H9 (cell line): ENCODE data around the gene BTNL8. TPM values are rescaled to one million over a fixed set of nuclear protein-coding genes. Genes with fewer than 3 reads are reported as not detected.

Source experiments
- DNase-seq: peaks from one replicate; pipeline ENCODE4 v3.0.0-alpha.2; 2017
- H2AFZ ChIP-seq: one replicate; pipeline ENCODE4 v1.6.1; 2013; ENCODE audit warnings: mild to moderate bottlenecking, low read length, control low read depth, moderate library complexity
- H2AK5ac ChIP-seq: 2 replicates; pipeline ENCODE4 v1.6.1; 2013; ENCODE audit warnings: low read length, control low read depth, mixed read lengths; ENCODE audit not compliant: insufficient read length
- H2BK120ac ChIP-seq: one replicate; pipeline ENCODE4 v1.6.1; 2013; ENCODE audit warnings: low read depth, mild to moderate bottlenecking, low read length, control low read depth, inconsistent platforms; ENCODE audit not compliant: poor library complexity, severe bottlenecking
- H2BK12ac ChIP-seq: 2 replicates; pipeline ENCODE4 v1.6.1; 2013; ENCODE audit warnings: low read length, control low read depth, mixed read lengths, low read depth; ENCODE audit not compliant: insufficient read length
- H2BK15ac ChIP-seq: 2 replicates; pipeline ENCODE4 v1.6.1; 2013; ENCODE audit warnings: low read depth, low read length, control low read depth
- H2BK20ac ChIP-seq: one replicate; pipeline ENCODE4 v1.6.1; 2013; ENCODE audit warnings: low read depth, mild to moderate bottlenecking, low read length, control low read depth, inconsistent platforms; ENCODE audit not compliant: poor library complexity, severe bottlenecking
- H2BK5ac ChIP-seq: 2 replicates; pipeline ENCODE4 v1.6.1; 2013; ENCODE audit warnings: low read length, control low read depth, mixed read lengths; ENCODE audit not compliant: insufficient read length
- H3K14ac ChIP-seq: 2 replicates; pipeline ENCODE4 v1.6.1; 2013; ENCODE audit warnings: low read length, control low read depth; ENCODE audit not compliant: insufficient read depth
- H3K18ac ChIP-seq: 2 replicates; pipeline ENCODE4 v1.6.1; 2013; ENCODE audit warnings: low read depth, mild to moderate bottlenecking, mixed read lengths, low read length, control low read depth; ENCODE audit not compliant: insufficient read length
- H3K23ac ChIP-seq: 2 replicates; pipeline ENCODE4 v1.6.1; 2013; ENCODE audit warnings: low read length, control low read depth, mixed read lengths, low read depth; ENCODE audit not compliant: insufficient read length
- H3K23me2 ChIP-seq: 2 replicates; pipeline ENCODE4 v1.6.1; 2013; ENCODE audit warnings: low read depth, mild to moderate bottlenecking, mixed read lengths, low read length, control low read depth; ENCODE audit not compliant: insufficient read length, poor library complexity, severe bottlenecking
- H3K27ac ChIP-seq: 2 replicates; pipeline ENCODE4 v1.5.1; 2013; ENCODE audit warnings: low read length, control low read depth, mixed read lengths, low read depth; ENCODE audit not compliant: insufficient read length
- H3K27me3 ChIP-seq: 2 replicates; pipeline ENCODE4 v1.6.1; 2013; ENCODE audit warnings: low read length, control low read depth, inconsistent platforms; ENCODE audit not compliant: insufficient read depth
- H3K4ac ChIP-seq: 2 replicates; pipeline ENCODE4 v1.6.1; 2013; ENCODE audit warnings: low read depth, mild to moderate bottlenecking, control low read depth, inconsistent platforms, low read length, moderate library complexity
- H3K4me1 ChIP-seq: 2 replicates; pipeline ENCODE4 v1.6.1; 2013; ENCODE audit warnings: low read length, control low read depth, inconsistent platforms; ENCODE audit not compliant: insufficient read depth
- H3K4me2 ChIP-seq: 2 replicates; pipeline ENCODE4 v1.6.1; 2013; ENCODE audit warnings: low read length, control low read depth, mixed read lengths; ENCODE audit not compliant: insufficient read length, insufficient read depth
- H3K56ac ChIP-seq: 2 replicates; pipeline ENCODE4 v1.6.1; 2013; ENCODE audit warnings: low read depth, mild to moderate bottlenecking, mixed read lengths, low read length, control low read depth; ENCODE audit not compliant: insufficient read length
- H3K79me1 ChIP-seq: 2 replicates; pipeline ENCODE4 v1.6.1; 2013; ENCODE audit warnings: low read depth, mild to moderate bottlenecking, moderate library complexity, low read length, control low read depth, inconsistent platforms; ENCODE audit not compliant: insufficient read depth, poor library complexity, severe bottlenecking
- H3K79me2 ChIP-seq: 2 replicates; pipeline ENCODE4 v1.6.1; 2013; ENCODE audit warnings: low read length, control low read depth, inconsistent platforms; ENCODE audit not compliant: insufficient read depth
- H3K9ac ChIP-seq: 2 replicates; pipeline ENCODE4 v1.6.1; 2013; ENCODE audit warnings: low read length, control low read depth, mixed read lengths; ENCODE audit not compliant: insufficient read length; ENCODE audit errors: extremely low read depth
- H3K9me3 ChIP-seq: one replicate; pipeline ENCODE4 v1.6.1; 2013; ENCODE audit warnings: low read depth, low read length, inconsistent platforms; ENCODE audit not compliant: control insufficient read depth
- H3T11ph ChIP-seq: one replicate; pipeline ENCODE4 v1.6.1; 2013; ENCODE audit warnings: mild to moderate bottlenecking, low read length, control low read depth, inconsistent platforms
- H4K20me1 ChIP-seq: one replicate; pipeline ENCODE4 v1.6.1; 2013; ENCODE audit not compliant: control insufficient read depth, insufficient read length, insufficient read depth
- H4K5ac ChIP-seq: 2 replicates; pipeline ENCODE4 v1.6.1; 2013; ENCODE audit warnings: low read depth, mild to moderate bottlenecking, mixed read lengths, low read length, control low read depth; ENCODE audit not compliant: insufficient read length
- H4K8ac ChIP-seq: replicated peaks from 2 replicates; pipeline ENCODE4 v1.6.1; 2013; ENCODE audit warnings: low read length, control low read depth, mixed read lengths, low read depth; ENCODE audit not compliant: insufficient read length
- H4K91ac ChIP-seq: 2 replicates; pipeline ENCODE4 v1.6.1; 2013; ENCODE audit warnings: low read depth, mild to moderate bottlenecking, moderate library complexity, mixed read lengths, low read length, control low read depth; ENCODE audit not compliant: insufficient read length
- H3K27ac Mint-ChIP-seq, 3 experiments: 2 replicates in 2 of 3; 3 replicates in 1 of 3; pipeline ENCODE4 v1.8.0; 2020 to 2021; ENCODE audit warnings: mixed read lengths in 3 of 3, mild to moderate bottlenecking in 1 of 3, moderate library complexity in 1 of 3
- H3K27me3 Mint-ChIP-seq: 2 replicates; pipeline ENCODE4 v1.8.0; 2021; ENCODE audit warnings: low read depth, mild to moderate bottlenecking, moderate library complexity, mixed read lengths
- H3K36me3 Mint-ChIP-seq, 3 experiments: 2 replicates in 2 of 3; 3 replicates in 1 of 3; pipeline ENCODE4 v1.8.0; 2020 to 2021; ENCODE audit warnings: low read depth in 3 of 3, mixed read lengths in 3 of 3; ENCODE audit not compliant: insufficient read depth in 1 of 3
- H3K4me1 Mint-ChIP-seq, 2 experiments: 2 replicates each; pipeline ENCODE4 v1.8.0; 2020; ENCODE audit warnings: mixed read lengths in 2 of 2
- H3K4me3 Mint-ChIP-seq, 2 experiments: 2 replicates in 1 of 2; 3 replicates in 1 of 2; pipeline ENCODE4 v1.8.0; 2020 to 2021; ENCODE audit warnings: mild to moderate bottlenecking in 2 of 2, mixed read lengths in 2 of 2, moderate library complexity in 1 of 2
- H3K9me3 Mint-ChIP-seq, 2 experiments: 2 replicates in 1 of 2; 3 replicates in 1 of 2; pipeline ENCODE4 v1.8.0; 2020; ENCODE audit warnings: mild to moderate bottlenecking in 2 of 2, mixed read lengths in 2 of 2, moderate library complexity in 1 of 2
- CTCF ChIP-seq: fragments of 200-600 bp; sonication (generic); conservative IDR thresholded peaks from 3 replicates; pipeline ENCODE4 v1.8.0; 2021; ENCODE audit warnings: antibody characterized with exemption, mild to moderate bottlenecking
- WGBS: extraction: QIAGEN DNeasy Blood & Tissue Kit; methylation state at CpG from one replicate; pipeline ENCODE4 v1.1.7; 2013; ENCODE audit warnings: missing lambda C conversion rate, low lambda C conversion rate, mixed read lengths; ENCODE audit not compliant: insufficient read length; ENCODE audit errors: extremely low coverage; 5-methylcytosine and 5-hydroxymethylcytosine counted together
- total RNA-seq: library from RNA; stranded (reverse); gene quantifications from 2 replicates; pipeline ENCODE4 v1.2.1, GENCODE V29; 2021

The BTNL8 gene
- total RNA-seq, 1 experiment from 2014 or later = 0.13 TPM

DNA sequence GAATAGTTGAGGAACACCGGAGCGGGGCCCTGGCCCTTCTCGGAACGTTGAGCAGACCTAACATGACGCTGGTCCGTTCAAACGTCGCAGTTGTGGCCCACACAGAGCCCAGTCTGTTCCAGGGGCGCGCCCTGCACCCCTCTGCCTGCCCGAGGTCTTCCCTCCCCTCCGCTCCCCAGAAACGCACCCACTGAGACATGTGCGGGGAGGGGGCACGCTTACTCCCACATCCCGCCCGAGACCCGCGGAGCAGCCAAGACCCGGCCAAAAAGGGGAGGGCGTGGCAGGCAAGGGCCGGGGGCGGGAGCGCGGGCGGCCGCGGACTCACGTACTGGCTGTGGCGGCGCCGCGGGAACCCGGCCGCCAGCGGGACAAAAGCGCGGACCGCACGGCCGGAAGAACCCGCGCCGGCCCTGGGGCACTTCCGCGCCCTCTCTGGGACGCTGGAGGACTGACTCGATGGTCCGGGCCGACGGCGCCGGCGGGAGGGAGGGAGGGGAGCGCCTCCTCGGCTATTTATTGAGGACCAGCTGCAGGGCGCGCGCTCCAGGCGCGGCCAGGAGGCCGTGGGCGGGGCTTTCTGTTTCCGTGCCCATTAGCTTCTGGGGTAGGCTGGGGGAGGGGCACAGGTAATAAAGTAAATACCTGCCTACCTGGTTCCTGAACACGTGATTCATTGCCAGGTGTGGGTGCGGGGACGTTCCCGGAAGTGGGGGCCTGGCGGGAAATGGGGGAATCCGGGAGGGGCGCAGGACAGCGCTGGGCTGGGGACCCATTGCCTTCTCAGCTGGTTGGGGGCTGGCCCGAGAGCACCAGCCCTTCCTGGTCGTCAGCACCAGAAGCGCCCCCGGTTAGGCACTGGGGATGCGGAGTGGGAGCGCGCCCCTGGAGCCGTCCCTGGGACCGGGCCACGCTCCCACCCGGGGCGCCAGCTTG is 37.8 kb upstream of the BTNL8 start, which contains the start of gene ZFP62:
Gene ZFP62 (minus strand): TSS at position 390 of the 936 bp plus-strand sequence. CDS start 57 bp downstream, at position 333.
- Histone ChIP-seq H4K5ac (peak within 1 kb of the TSS; percentile 21), H2BK120ac (no peak within 1 kb of the TSS), H3T11ph (no peak within 1 kb of the TSS), H3K9ac (peak within 1 kb of the TSS; percentile 84), H2AK5ac (no peak within 1 kb of the TSS), H3K27me3 (no peaks in the 10 kb centered on the region), H3K23me2 (peaks cover 2% of the 10 kb centered on the region), H3K4me1 (no peaks in the 10 kb centered on the region), H3K23ac (no peak within 1 kb of the TSS), H3K9me3 (no peaks in the 10 kb centered on the region), H3K4me2 (peak within 1 kb of the TSS; percentile 89), H2BK5ac (no peak within 1 kb of the TSS), H2BK12ac (peak within 1 kb of the TSS; percentile 38), H3K56ac (no peak within 1 kb of the TSS), H4K91ac (no peak within 1 kb of the TSS), H3K79me1 (peaks cover 10% of the 10 kb centered on the region), H3K14ac (peak within 1 kb of the TSS; percentile 92), H3K4ac (no peak within 1 kb of the TSS), H2BK20ac (no peak within 1 kb of the TSS), H4K8ac (peak within 1 kb of the TSS; percentile 74), H2BK15ac (no peak within 1 kb of the TSS; the same call in 1 of the 2 replicates), H3K18ac (peak within 1 kb of the TSS; percentile 93), H2AFZ (peak within 1 kb of the TSS; percentile 81), H3K79me2 (peaks cover 3% of the 10 kb centered on the region; the same call in 1 of the 2 replicates), H4K20me1 (no peaks in the 10 kb centered on the region), H3K27ac (peak within 1 kb of the TSS; percentile 84)
- Mint-ChIP-seq H3K4me1 (peaks cover 13 to 14% of the 10 kb centered on the region in 2 experiments), H3K27me3 (no peaks in the 10 kb centered on the region; the same call in 1 of the 2 replicates), H3K27ac (peak within 1 kb of the TSS; percentile 96 to 98 (median 97)), H3K9me3 (no peaks in the 10 kb centered on the region), H3K36me3 (peaks cover 19 to 22% (median 20%) of the 10 kb centered on the region in 3 experiments), H3K4me3 (peak within 1 kb of the TSS; percentile 91 to 97)
- no peak; the same call in 2 of the 3 replicates for TF ChIP-seq CTCF
- WGBS = no CpG with 5 or more reads among the region's 84 CpGs
- peak; percentile 95 for DNase-seq
